G401 (cell line): ENCODE data around the gene CNTNAP5. TPM values are rescaled to one million over a fixed set of nuclear protein-coding genes. Genes with fewer than 3 reads are reported as not detected.

Experiments used
- DNase-seq: peaks from one replicate; pipeline ENCODE4 v3.0.0-alpha.2; 2015; ENCODE audit warnings: low spot score
- in situ Hi-C: cut with HindIII; loops from 2 replicates; pipeline ENCODE4 v1.10.0; 2016; ENCODE audit warnings: low sequenced_read_pairs, mixed read lengths
- total RNA-seq: library from RNA; depleted of rRNA; stranded (reverse); fragments of >200 nt; shearing (Covaris generic); gene quantifications from 2 replicates; pipeline ENCODE4 v1.2.3, GENCODE V29; 2014

The CNTNAP5 gene
- total RNA-seq, 1 experiment from 2014 or later: not detected

GRCh38 chr2:124246170-124246569, 221.1 kb downstream of the CNTNAP5 start:
- no peak for DNase-seq
- in situ Hi-C loops: no loop called here

- DNase-seq: no peak
- in situ Hi-C loops: no loop called here
Measured at GRCh38 chr2:124248386-124248785, 223.3 kb downstream of the CNTNAP5 start.

- no peak for DNase-seq
- in situ Hi-C loops: no loop called here
Measured at GRCh38 chr2:124250433-124250832, 225.3 kb downstream of the CNTNAP5 start.

DNA sequence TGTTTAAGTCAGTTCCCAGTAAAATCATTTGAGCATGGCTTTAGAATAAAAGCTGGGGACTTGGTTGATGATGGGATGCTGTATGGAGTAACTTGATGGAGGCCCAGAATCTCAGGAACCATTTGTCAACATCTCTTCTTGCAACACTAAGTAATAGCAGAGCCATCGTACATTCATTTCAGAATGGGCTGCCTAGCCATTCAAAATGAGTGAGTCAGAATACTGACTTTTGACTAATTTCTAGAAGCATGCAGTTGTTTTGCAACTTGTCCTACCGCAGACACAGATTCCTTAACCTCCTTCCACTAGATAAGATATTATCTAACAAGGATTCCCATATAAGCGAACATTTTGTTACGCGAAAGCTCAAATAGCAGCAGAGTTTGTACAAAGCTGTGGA, 229.5 kb downstream of the CNTNAP5 start:
- no peak for DNase-seq

DNA sequence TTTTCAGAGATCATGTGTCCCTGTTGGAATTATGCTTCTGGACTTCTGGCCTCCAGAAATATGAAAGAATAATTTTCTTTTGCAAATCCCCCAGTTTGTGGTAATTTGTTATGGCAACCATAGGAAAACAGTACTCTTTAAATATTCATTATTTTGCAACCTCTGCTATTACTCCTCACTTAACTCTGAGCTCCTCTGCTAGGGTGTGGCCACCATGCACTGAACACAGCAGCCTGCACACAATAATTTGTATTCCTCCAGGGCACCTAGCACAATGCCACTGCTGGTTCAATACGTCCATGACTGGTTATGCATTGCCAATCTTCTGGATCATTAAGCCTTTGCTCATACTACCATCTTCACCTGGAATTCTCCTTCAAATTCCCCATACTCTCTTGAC, 232.0 kb downstream of the CNTNAP5 start:
- in situ Hi-C loops: no loop called here
- DNase-seq: no peak

More for the DNA sequence above, 229.5 kb downstream of the CNTNAP5 start:
- in situ Hi-C loops: no loop called here

DNA sequence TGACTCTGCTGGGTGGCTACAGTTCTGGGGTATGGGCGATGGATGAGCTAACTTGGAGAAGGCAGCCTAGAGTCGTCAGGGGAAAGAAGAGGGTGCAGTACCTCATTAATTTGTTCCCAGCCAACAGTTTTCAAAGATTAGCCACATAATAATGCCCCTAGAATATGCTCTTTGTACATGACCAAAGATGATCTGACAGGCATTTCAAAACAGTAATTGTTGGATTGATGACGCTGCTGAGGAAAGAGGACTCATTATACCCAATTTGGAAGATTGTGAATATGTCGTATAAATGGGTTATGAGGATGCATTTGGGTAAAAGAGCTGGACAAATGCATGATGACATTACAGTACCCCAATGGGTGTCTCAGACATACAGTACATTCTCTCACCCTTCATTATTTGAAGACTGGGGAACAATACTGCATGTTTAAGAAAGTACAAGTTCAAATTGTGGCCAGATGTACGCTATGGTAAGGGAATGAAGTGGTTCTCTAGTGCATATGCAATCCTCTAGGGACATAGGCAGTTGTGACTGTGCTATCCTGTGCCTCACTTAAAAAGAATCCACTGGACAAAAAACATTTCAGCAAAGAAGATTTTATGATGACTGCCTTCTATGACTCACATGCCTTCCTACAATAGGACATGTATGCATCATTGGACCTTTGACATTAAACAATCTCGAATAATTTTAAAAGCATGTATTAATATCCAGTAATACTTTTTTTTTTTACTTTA, 233.2 kb downstream of the CNTNAP5 start:
- in situ Hi-C loops: no loop called here
- DNase-seq: no peak

GRCh38 chr2:124261456-124261855, 236.4 kb downstream of the CNTNAP5 start:
- DNase-seq: peak; percentile 3
- in situ Hi-C loops: no loop called here

GRCh38 chr2:124264551-124265091, 239.5 kb downstream of the CNTNAP5 start:
- in situ Hi-C loops: no loop called here
- DNase-seq: no peak

GRCh38 chr2:124267794-124268193, 242.7 kb downstream of the CNTNAP5 start:
- DNase-seq: no peak
- in situ Hi-C loops: no loop called here

DNA sequence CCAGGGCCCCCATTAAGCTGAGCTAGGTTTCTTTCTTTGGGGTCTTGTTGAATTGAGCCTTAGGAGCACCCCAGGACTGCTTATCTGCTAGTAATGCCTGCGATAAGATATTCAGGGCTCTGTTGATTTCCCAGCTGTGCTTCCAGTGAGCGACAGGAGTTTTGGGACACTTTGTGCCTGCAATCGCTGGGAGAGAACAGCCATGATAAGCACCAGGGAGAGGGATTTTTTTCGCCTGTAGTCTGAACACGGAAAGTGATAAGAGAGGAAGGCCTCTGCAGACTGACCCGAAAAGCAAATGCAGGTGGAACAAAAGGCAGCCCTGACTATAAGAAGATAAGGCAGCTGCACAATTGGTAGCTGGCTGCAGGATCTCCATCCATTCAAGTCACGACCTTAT, 244.3 kb downstream of the CNTNAP5 start:
- no peak for DNase-seq
- in situ Hi-C loops: no loop called here

DNA sequence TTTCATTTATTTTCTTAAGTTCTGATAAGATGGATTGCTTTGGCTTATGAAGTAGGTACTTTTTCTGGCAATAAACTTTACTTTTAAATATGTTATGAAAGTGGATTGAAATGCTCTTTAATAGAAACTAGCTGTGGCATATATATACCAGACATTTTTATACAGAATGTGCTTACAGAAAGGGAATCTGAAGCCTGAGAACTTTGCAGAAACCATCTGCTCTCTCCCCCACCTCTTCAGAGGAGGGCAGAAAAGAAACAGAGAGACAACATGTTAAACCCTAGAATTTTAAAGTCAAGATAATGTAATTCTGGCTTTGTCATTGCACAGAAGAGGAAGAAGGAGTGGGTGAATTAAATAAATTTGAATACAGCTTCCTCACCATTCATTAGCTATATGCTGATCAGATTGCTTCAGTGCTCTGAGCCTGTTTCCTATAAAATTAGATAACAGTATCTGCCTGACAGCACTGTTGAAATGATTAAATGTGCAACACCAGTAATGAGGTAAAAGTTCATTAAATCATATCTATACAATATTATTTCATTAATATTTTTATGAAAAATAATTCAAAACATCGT, 247.3 kb downstream of the CNTNAP5 start:
- in situ Hi-C loops: no loop called here

GRCh38 chr2:124281541-124281940, 256.5 kb downstream of the CNTNAP5 start:
- in situ Hi-C loops: no loop called here
- DNase-seq: no peak

More for the DNA sequence above, 247.3 kb downstream of the CNTNAP5 start:
- no peak for DNase-seq

- in situ Hi-C loops: no loop called here
Measured at GRCh38 chr2:124283096-124283495, 258.0 kb downstream of the CNTNAP5 start.

GRCh38 chr2:124286089-124286783, 261.1 kb downstream of the CNTNAP5 start:
- in situ Hi-C loops: no loop called here
- no peak for DNase-seq

More at GRCh38 chr2:124283096-124283495, 258.0 kb downstream of the CNTNAP5 start:
- DNase-seq: no peak

GRCh38 chr2:124289060-124289459, 264.0 kb downstream of the CNTNAP5 start:
- DNase-seq: no peak
- in situ Hi-C loops: no loop called here

- in situ Hi-C loops: no loop called here
- DNase-seq: no peak
Measured at GRCh38 chr2:124289615-124290014, 264.5 kb downstream of the CNTNAP5 start.

DNA sequence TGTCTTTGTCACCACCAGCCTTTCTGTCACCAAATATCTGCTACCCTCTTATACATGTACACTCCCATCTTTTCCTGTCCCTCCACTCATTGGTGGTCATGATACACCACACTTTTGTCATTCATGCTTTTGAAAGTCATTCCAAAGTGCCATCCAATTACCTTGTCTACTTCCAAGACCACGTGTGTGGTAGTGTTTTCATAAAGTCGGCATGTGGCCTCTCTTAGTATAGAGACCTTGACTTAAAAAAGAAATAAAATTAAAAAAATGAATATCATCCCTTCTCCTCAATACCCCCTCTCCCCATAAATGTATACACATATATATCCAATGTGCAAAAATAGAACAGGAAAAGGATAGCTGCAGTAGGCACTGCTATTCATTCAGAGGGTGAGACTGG, 271.4 kb downstream of the CNTNAP5 start:
- in situ Hi-C loops: no loop called here
- DNase-seq: no peak

DNA sequence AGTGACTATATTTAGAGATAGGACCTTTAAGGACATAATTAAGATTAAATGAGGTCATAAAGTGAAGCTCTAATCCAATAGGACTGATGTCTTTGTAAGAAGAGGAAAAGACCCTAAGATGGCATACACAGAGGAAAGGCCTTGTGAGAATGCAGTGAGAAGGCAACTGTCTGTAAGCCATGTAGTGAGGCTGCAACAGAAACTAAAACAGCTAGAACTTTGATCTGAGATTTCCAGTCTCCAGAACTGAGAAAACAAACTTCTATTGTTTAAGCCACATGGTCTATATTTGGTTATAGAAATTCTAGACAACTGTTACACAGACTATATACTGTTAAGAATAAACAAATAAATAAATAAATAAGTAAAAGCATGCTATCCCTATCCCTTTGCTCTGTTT, 276.8 kb downstream of the CNTNAP5 start:
- in situ Hi-C loops: no loop called here
- DNase-seq: no peak

DNA sequence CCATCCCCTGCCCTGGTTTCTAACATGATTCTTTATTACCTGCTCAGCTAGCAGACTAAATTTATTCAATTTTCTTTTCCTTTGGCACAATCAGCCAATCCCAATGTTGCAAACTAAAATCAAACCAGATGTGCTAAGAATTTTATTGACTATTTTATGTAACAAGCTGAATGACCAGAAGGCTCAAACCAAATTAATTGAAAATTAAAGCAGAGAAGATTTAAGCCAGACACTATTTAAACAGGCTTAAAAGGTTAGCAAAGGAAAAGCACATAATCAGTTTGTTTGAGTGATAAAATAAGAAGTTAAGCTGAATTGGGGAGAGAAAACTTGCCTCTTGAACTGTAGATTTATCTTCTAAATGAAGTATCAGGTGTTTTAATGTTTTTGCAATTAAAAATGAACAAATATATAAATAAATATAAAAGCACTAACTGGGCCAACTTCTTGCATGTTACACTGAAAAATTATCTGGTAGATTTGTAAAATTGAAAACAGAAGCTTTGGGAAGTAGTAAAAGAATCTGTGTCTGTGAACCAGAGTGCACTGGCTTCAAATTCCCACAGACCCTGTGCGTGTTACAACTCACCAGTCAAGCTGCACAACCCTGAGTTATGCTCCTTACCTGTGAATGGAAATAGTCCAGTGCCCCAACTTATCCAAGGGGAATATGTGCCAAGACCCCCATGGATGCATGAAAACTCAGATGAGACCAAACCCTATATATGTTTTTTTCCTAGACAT, 283.4 kb downstream of the CNTNAP5 start:
- in situ Hi-C loops: no loop called here
- no peak for DNase-seq
